ENCODE data around the gene CUX1. TPM values are rescaled to one million over a fixed set of nuclear protein-coding genes. Genes with fewer than 3 reads are reported as not detected.

The CUX1 gene
- total RNA-seq, 1 donor from 2014 or later, result 50.6 TPM

- peaks cover 3% of the 10 kb centered on the region for H4K20me1 ChIP-seq (ENCODE audit: insufficient read depth, low read length)
- no peak overlapping the region for H3K4me3 ChIP-seq (ENCODE audit: insufficient read depth, low read depth, low read length)
- no peak overlapping the region for H3K27ac ChIP-seq (ENCODE audit: low read depth, low read length)
- peaks cover 4% of the 10 kb centered on the region for H3K36me3 ChIP-seq (ENCODE audit: insufficient read depth, low read length)
- no peak for FAIRE-seq
- Mint-ChIP-seq H3K4me3 (ENCODE audit: unreplicated experiment) (peak overlapping the region; percentile 41), H3K4me1 (ENCODE audit: low read depth, unreplicated experiment) (peaks cover 4% of the 10 kb centered on the region), H3K27ac (ENCODE audit: unreplicated experiment) (no peak overlapping the region), H3K9me3 (ENCODE audit: unreplicated experiment) (no peaks in the 10 kb centered on the region), H3K36me3 (ENCODE audit: low read depth, unreplicated experiment) (peaks cover 20% of the 10 kb centered on the region), H3K27me3 (ENCODE audit: low read depth, unreplicated experiment) (no peaks in the 10 kb centered on the region)
- H3K4me2 ChIP-seq (ENCODE audit: low read length), result no peak overlapping the region
- no peaks in the 10 kb centered on the region for H3K4me1 ChIP-seq (ENCODE audit: insufficient read depth, low read length)
- no peaks in the 10 kb centered on the region for H3K79me2 ChIP-seq (ENCODE audit: insufficient read depth, low read length)
- H3K9me3 ChIP-seq (ENCODE audit: insufficient read depth, low read depth, low read length), result no peaks in the 10 kb centered on the region
- H3K27me3 ChIP-seq (ENCODE audit: insufficient read depth, low read length), result no peaks in the 10 kb centered on the region
- no peak for DNase-seq (ENCODE audit: low read depth)
- H2AFZ ChIP-seq (ENCODE audit: low read depth, low read length), result no peak overlapping the region
- no peak overlapping the region for H3K9ac ChIP-seq (ENCODE audit: low read length)
- no peak for TF ChIP-seq CTCF (IDR thresholded peaks at IDR 0.05; ENCODE audit: insufficient read depth, low read depth, low read length)
- no peak for TF ChIP-seq EZH2 (IDR thresholded peaks at IDR 0.05; ENCODE audit: insufficient read depth, low read length)
Measured at GRCh38 chr7:102103027-102103372, 285.6 kb downstream of the CUX1 start.

- peaks cover 4% of the 10 kb centered on the region for H3K4me1 Mint-ChIP-seq (ENCODE audit: low read depth, unreplicated experiment)
- H3K79me2 ChIP-seq (ENCODE audit: insufficient read depth, low read length), result no peaks in the 10 kb centered on the region
- peaks cover 17% of the 10 kb centered on the region for H3K36me3 Mint-ChIP-seq (ENCODE audit: low read depth, unreplicated experiment)
- no peak overlapping the region for H3K27ac ChIP-seq (ENCODE audit: low read depth, low read length)
- no peaks in the 10 kb centered on the region for H3K27me3 Mint-ChIP-seq (ENCODE audit: low read depth, unreplicated experiment)
- H3K4me3 ChIP-seq (ENCODE audit: insufficient read depth, low read depth, low read length), result no peak overlapping the region
- no peak for TF ChIP-seq EZH2 (IDR thresholded peaks at IDR 0.05; ENCODE audit: insufficient read depth, low read length)
- TF ChIP-seq CTCF (IDR thresholded peaks at IDR 0.05; ENCODE audit: insufficient read depth, low read depth, low read length), result no peak
- no peak overlapping the region for H3K27ac Mint-ChIP-seq (ENCODE audit: unreplicated experiment)
- H3K9me3 Mint-ChIP-seq (ENCODE audit: unreplicated experiment), result no peaks in the 10 kb centered on the region
- H3K4me3 Mint-ChIP-seq (ENCODE audit: unreplicated experiment), result no peak overlapping the region
- H3K4me2 ChIP-seq (ENCODE audit: low read length), result no peak overlapping the region
- no peaks in the 10 kb centered on the region for H3K27me3 ChIP-seq (ENCODE audit: insufficient read depth, low read length)
- H2AFZ ChIP-seq (ENCODE audit: low read depth, low read length), result no peak overlapping the region
- H3K9ac ChIP-seq (ENCODE audit: low read length), result no peak overlapping the region
- H3K9me3 ChIP-seq (ENCODE audit: insufficient read depth, low read depth, low read length), result no peaks in the 10 kb centered on the region
- FAIRE-seq, result no peak
- peaks cover 4% of the 10 kb centered on the region for H3K36me3 ChIP-seq (ENCODE audit: insufficient read depth, low read length)
- DNase-seq (ENCODE audit: low read depth), result no peak
- no peaks in the 10 kb centered on the region for H3K4me1 ChIP-seq (ENCODE audit: insufficient read depth, low read length)
- H4K20me1 ChIP-seq (ENCODE audit: insufficient read depth, low read length), result no peaks in the 10 kb centered on the region
Measured at GRCh38 chr7:102104245-102104644, 286.8 kb downstream of the CUX1 start.

- no peak overlapping the region for H3K4me3 Mint-ChIP-seq (ENCODE audit: unreplicated experiment)
- H3K4me1 Mint-ChIP-seq (ENCODE audit: low read depth, unreplicated experiment), result no peaks in the 10 kb centered on the region
- Histone ChIP-seq H2AFZ (ENCODE audit: low read depth, low read length) (no peak overlapping the region), H3K79me2 (ENCODE audit: insufficient read depth, low read length) (no peaks in the 10 kb centered on the region), H3K9me3 (ENCODE audit: insufficient read depth, low read depth, low read length) (no peaks in the 10 kb centered on the region), H3K9ac (ENCODE audit: low read length) (no peak overlapping the region), H3K4me2 (ENCODE audit: low read length) (no peak overlapping the region), H3K4me3 (ENCODE audit: insufficient read depth, low read depth, low read length) (no peak overlapping the region), H3K36me3 (ENCODE audit: insufficient read depth, low read length) (peaks cover 4% of the 10 kb centered on the region), H3K4me1 (ENCODE audit: insufficient read depth, low read length) (no peaks in the 10 kb centered on the region), H3K27ac (ENCODE audit: low read depth, low read length) (no peak overlapping the region), H3K27me3 (ENCODE audit: insufficient read depth, low read length) (no peaks in the 10 kb centered on the region), H4K20me1 (ENCODE audit: insufficient read depth, low read length) (no peaks in the 10 kb centered on the region)
- FAIRE-seq (no peak), DNase-seq (ENCODE audit: low read depth) (no peak)
- H3K27me3 Mint-ChIP-seq (ENCODE audit: low read depth, unreplicated experiment), result no peaks in the 10 kb centered on the region
- peaks cover 15% of the 10 kb centered on the region for H3K36me3 Mint-ChIP-seq (ENCODE audit: low read depth, unreplicated experiment)
- H3K9me3 Mint-ChIP-seq (ENCODE audit: unreplicated experiment), result no peaks in the 10 kb centered on the region
- TF ChIP-seq CTCF (IDR thresholded peaks at IDR 0.05; ENCODE audit: insufficient read depth, low read depth, low read length) (no peak), EZH2 (IDR thresholded peaks at IDR 0.05; ENCODE audit: insufficient read depth, low read length) (no peak)
- no peak overlapping the region for H3K27ac Mint-ChIP-seq (ENCODE audit: unreplicated experiment)
Measured at GRCh38 chr7:102106625-102107024, 289.2 kb downstream of the CUX1 start.

Data from astrocyte (in vitro differentiated cells and primary cell).